K562 (cell line): ENCODE data around the gene MYPN. TPM values are rescaled to one million over a fixed set of nuclear protein-coding genes. Genes with fewer than 3 reads are reported as not detected.

ENCODE experiments used
- BRCA1 ChIP-seq, 2 experiments: fragments of 450-650 bp in 1 of 2; sonication (generic) in 1 of 2; formaldehyde crosslinking in 1 of 2; IDR thresholded peaks; 2 replicates each; pipeline versions ENCODE4 v1.5.0 to v1.6.1; 2017 to 2020; ENCODE audit warnings: mild to moderate bottlenecking in 1 of 2, missing genetic modification reagents in 1 of 2
- EHMT2 ChIP-seq: fragments of 450-650 bp; IDR thresholded peaks from 2 replicates; pipeline ENCODE4 v1.6.1; 2018; ENCODE audit warnings: antibody characterized with exemption
- ESRRB ChIP-seq: fragments of 250-450 bp; sonication (Bioruptor Pico); IDR thresholded peaks from 2 replicates; pipeline ENCODE4 v1.5.0; 2020; ENCODE audit warnings: mild to moderate bottlenecking, moderate library complexity, borderline replicate concordance
- MBD2 ChIP-seq: sonication (generic); IDR thresholded peaks from 2 replicates; pipeline ENCODE4 v1.6.1; 2016; ENCODE audit warnings: low read depth, borderline replicate concordance
- MNT ChIP-seq, 2 experiments: fragments of 450-650 bp; conservative IDR thresholded peaks; 2 replicates each; pipeline ENCODE4 v1.6.1; 2017; ENCODE audit warnings: mild to moderate bottlenecking in 2 of 2, moderate library complexity in 2 of 2
- PRDM10 ChIP-seq: fragments of 450-650 bp; IDR thresholded peaks from 2 replicates; pipeline ENCODE4 v1.6.1; 2018; ENCODE audit not compliant: partially characterized antibody
- RBM39 ChIP-seq: fragments of 200-400 bp; formaldehyde crosslinking; optimal IDR thresholded peaks from 2 replicates; pipeline ENCODE3; 2018; ENCODE audit warnings: low read depth, low read length
- TBP ChIP-seq: optimal IDR thresholded peaks from 2 replicates; pipeline ENCODE3; 2011; ENCODE audit warnings: low read depth, low read length, improper control_type of control experiment
- ZBTB33 ChIP-seq: sonication (generic); formaldehyde crosslinking; IDR thresholded peaks from 2 replicates; pipeline ENCODE4 v1.8.1; 2023; ENCODE audit warnings: mild to moderate bottlenecking, missing genetic modification reagents
- ZMIZ1 ChIP-seq, 2 experiments: fragments of 150-350 bp in 1 of 2; IDR thresholded peaks; 2 replicates each; pipeline ENCODE4 v1.6.1; 2012 to 2016; ENCODE audit warnings: low read depth in 2 of 2, low read length in 2 of 2, mild to moderate bottlenecking in 1 of 2, moderate library complexity in 1 of 2
- ZNF124 ChIP-seq: sonication (generic); formaldehyde crosslinking; IDR thresholded peaks from 2 replicates; pipeline ENCODE4 v1.8.1; 2022; ENCODE audit warnings: missing genetic modification reagents
- ZNF384 ChIP-seq: IDR thresholded peaks from 2 replicates; pipeline ENCODE4 v1.6.1; 2012; ENCODE audit warnings: low read depth, low read length, improper control_type of control experiment
- polyA plus RNA-seq, 8 experiments: library from polyadenylated mRNA; depleted of rRNA in 4 of 8; stranded (reverse) in 5 of 8; unstranded in 3 of 8; fragments of >200 nt; fragmentation: Nextera tagmentation in 2 of 8; fragmentation: Illumina TruSeq in 1 of 8; extraction: Ambion mirVana in 2 of 8; extraction: Trizol in 1 of 8; gene quantifications; 2 replicates each; pipeline versions ENCODE4 v1.2.1 to v1.2.3, GENCODE V29; 2011 to 2014; ENCODE audit warnings: inconsistent platforms in 1 of 8, missing spikeins in 1 of 8
- total RNA-seq, 7 experiments: library from RNA; depleted of rRNA in 6 of 7; stranded (reverse); fragments of >200 nt in 6 of 7; fragmentation: Illumina TruSeq in 2 of 7; extraction: Trizol in 2 of 7; gene quantifications; 2 replicates each; pipeline versions ENCODE4 v1.2.1 to v1.2.3, GENCODE V29; 2011 to 2021; ENCODE audit warnings: low replicate concordance in 1 of 7

Gene MYPN
- total and polyA plus RNA-seq, 9 of the 15 experiments (the other 6 are each of a cell fraction or from before 2014, with no cell fraction given): not detected

- TF ChIP-seq ZBTB33 (CRISPR knock-in tag): no peak
- no peak for TF ChIP-seq ZNF384
- no peak for TF ChIP-seq RBM39
- TF ChIP-seq EHMT2: no peak
- no peak for TF ChIP-seq ESRRB (CRISPR knock-in tag)
- no peak for TF ChIP-seq MBD2
- TF ChIP-seq TBP: no peak
- no peak for TF ChIP-seq BRCA1 (IDR thresholded peaks at IDR 0.05)
- no peak for TF ChIP-seq BRCA1 (CRISPR knock-in tag; IDR thresholded peaks at IDR 0.05)
- no peak for TF ChIP-seq ZNF124
- no peak for TF ChIP-seq ZMIZ1 (IDR thresholded peaks at IDR 0.05; ENCODE audit: low read depth in 2 of 2, low read length in 2 of 2)
- TF ChIP-seq MNT (conservative IDR thresholded peaks at IDR 0.05): no peak
- TF ChIP-seq PRDM10: no peak
These were observed 46.4 kb downstream of the MYPN start (continued) for GRCh38 chr10:68155615-68156210.
